ENCODE measurements around the gene SMTNL1.

- TF ChIP-seq REST (IDR thresholded peaks at IDR 0.05) (no peak), RNF2 (IDR thresholded peaks at IDR 0.05; ENCODE audit: borderline replicate concordance, low read depth) (no peak), CTCF (IDR thresholded peaks at IDR 0.05) (no peak), EP300 (IDR thresholded peaks at IDR 0.05) (no peak)
These were observed 37.4 kb upstream of the SMTNL1 start for GRCh38 chr11:57499983-57500461.
